KBM-7 (cell line): ENCODE measurements around the gene ZDHHC23.

Experiments
- DNase-seq: peaks from one replicate; pipeline ENCODE4 v3.0.0-alpha.2; 2015
- in situ Hi-C: fragments of 300-500 bp; cut with MboI; formaldehyde crosslinking; loops from 2 replicates; pipeline ENCODE4 v1.14.3; 2020; ENCODE audit warnings: low sequenced_read_pairs, low pct_unique_long_range_greater_than_20kb, mixed read lengths

The ZDHHC23 gene

DNA sequence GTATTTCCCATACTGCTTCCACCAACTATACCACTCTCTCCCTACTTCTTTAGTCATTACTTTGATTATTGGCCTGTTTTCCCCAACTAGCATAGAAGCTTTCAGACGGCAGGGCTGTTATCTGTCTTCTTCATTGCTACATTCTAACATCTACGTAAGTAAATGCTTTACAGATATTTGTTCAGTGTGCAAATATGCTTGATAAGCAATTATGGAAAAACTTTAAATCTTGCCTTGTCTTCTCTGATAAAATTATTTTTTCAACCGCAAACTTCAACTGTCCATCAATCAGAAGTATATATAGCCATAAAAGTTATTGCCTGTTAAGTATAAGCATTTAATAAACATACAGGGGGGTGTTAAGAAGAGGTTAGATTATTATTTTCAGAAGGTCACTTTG is 35.7 kb downstream of the ZDHHC23 start:
- in situ Hi-C loops, result no loop called here
- DNase-seq, result no peak

DNA sequence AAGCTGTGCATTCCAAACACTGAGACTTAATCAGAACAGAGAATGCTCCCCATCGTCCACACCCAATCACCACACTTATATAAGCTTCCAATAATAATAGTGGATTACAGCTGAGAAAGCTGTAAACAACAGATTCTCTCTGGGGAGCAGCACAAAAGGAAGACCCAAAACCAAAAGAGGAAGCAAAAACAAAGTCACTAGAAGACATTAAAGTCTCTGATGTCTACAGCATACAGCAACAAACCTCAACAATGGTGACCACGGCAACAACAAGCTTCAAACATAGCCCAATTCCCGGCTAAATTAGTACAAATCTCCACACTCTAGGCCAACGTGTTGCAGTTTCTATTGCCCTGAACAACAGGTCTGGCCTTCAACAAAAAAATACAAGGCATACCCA is 37.7 kb downstream of the ZDHHC23 start:
- in situ Hi-C loops, result no loop called here
- DNase-seq, result peak; percentile 49

GRCh38 chr3:114005481-114005880 is 57.7 kb downstream of the ZDHHC23 start:
- no peak for DNase-seq
- in situ Hi-C loops, result no loop called here

- in situ Hi-C loops, result no loop called here
Observed at GRCh38 chr3:114011059-114011797, 63.4 kb downstream of the ZDHHC23 start.

More at GRCh38 chr3:114011059-114011797, 63.4 kb downstream of the ZDHHC23 start:
- peak; percentile 4 for DNase-seq
